RPMI8226 (cell line): ENCODE results near the gene TPD52L2.
"Not testable (repeated sequence)": the region's sequence is repeated elsewhere in the genome, so short reads cannot be mapped to it uniquely, and the experiment has no call there.

Source experiments
- DNase-seq: peaks from one replicate; pipeline ENCODE4 v3.0.0-alpha.2; 2015

TPD52L2 gene

DNA sequence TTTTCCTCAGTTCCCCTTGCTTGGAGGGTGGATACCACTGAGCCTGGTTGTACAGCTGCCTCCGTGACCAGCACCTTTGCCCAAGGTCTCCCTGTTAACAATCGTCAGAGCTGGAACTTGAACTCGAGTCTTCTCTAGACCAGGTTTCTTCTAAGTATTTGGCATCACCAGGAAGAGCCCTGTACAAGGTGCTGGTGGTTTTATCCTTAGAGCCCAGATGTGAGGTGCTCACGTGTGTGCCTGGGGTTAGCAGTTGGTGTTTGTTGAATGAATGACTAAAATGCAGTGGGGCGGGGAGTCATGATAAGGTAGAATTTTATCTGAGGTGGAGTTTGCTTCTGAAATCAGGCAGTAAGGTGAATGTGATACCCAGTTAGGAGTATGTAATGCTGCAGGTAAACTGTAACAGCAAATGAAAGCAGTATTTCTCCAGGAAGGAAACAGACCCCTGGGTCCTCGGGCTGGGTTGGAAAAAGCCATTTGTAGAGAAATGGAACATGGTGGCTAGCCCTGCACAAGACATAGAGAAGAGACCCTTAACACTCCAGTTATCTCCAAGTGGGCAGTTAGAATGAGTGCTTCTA, 33.0 kb downstream of the TPD52L2 start:
- DNase-seq: no peak

DNA sequence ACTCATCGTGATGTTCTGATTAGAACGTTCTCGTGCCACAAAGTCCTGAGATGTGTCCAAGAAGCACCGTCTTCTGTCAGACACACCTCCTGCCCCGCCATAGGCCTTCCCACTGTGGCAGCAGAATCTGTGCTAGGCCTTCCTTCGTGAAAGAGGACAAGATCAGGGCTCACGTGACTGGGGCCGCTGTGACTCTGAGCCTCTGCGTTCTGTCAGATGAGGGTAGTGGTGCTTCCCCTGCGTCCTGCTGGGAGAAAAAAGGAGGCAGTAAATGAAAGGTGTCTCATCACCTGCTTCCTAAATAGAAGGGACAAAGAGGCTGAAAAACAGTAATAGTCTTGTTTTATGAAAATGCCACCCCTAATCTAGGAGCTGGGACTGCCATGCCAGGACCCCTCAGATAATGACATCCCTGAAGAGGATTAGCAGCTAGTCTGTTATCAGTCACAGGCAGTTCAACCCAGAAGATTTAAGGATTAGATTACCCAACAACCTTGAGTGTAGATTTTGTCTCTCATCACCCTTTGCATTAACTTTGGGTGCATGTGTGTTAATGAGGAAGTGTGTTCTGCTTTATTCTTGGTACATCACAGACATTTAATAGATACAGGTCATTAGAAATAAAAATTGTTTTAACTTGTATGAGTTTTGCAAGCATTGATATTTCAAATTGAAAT, 34.0 kb downstream of the TPD52L2 start:
- DNase-seq: no peak

DNA sequence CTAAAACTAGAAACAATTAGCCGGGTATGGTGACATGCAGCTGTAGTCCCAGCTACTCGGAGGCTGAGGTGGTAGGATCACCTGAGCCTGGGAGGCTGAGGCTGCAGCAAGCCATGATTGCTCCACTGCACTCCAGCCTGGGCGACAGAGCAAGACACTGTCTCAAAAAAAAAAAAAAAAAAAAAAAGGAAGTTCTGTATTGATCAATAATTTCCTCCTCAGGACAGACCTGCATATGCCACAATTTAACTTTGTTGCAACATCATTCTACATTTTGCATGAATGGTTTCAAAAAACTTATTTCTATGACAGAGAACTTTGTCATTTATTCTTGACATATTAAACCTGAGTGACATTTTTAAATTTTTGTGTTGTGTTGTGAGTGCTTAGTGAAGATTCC, 35.3 kb downstream of the TPD52L2 start:
- DNase-seq: no peak

DNA sequence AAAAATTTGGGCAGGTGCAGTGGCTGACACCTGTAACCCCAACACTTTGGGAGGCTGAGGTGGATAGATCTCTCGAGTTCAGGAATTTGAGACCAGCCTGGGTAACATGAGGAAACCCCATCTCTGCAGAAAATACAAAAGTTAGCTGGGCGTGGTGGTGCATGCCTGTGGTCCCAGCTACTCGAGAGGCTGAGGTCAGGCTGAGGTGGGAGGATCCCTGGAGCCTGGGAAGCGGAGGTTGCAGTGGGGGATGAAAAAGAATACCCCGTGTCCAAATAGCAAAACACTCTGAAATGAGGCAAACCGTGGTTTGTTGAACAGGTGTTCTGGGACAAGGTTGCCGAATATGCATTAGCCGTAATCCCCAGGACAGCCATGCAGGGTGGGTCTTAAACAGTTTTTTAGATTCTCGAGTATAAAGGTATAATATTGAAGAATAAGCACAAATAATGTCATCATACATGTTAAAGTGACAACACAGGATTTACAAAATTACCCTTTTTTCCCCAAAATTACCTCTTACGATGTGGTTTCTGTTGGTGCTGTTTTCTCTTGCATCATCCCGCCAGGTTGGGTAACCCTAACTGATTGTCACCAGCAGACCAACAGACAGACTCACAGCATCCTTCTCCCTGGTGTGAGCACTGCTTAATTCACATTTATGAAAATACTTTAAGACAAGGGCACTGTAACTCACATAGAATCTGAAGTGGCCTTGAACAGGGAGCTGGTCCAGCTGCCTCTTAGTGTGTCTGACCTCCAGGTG, 38.9 kb downstream of the TPD52L2 start:
- DNase-seq: no peak

DNA sequence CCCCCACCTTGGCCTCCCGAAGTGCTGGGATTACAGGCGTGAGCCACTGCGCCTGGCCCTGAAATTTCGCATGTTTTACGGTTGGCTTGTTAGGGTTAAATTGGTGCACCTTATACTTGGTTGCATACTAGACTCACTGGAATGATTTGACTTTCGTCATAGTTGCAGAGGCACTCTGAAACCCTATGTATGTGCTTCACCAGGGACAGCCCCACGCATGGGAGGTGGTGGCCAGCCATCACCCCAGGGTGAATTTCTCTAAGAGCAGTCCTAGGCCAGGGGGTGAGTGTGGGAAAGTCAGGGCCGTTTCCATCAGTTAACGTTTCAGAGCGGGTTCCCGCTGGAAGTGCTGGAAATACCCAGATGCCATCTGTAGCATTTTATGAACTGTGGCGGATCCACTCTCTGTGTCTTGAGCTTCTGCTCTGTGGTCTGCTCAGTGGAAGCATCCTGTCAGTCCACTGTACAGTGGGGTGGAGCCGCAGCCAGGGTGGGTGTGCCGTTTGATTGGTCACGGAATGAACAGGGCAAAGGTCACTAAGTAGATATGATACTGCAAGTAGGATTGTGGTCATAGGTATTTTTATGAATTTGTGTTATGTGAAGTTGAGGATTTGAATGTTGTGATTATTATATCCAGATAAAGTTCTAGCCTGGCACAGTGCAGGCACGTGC, 43.1 kb downstream of the TPD52L2 start:
- no peak for DNase-seq

DNA sequence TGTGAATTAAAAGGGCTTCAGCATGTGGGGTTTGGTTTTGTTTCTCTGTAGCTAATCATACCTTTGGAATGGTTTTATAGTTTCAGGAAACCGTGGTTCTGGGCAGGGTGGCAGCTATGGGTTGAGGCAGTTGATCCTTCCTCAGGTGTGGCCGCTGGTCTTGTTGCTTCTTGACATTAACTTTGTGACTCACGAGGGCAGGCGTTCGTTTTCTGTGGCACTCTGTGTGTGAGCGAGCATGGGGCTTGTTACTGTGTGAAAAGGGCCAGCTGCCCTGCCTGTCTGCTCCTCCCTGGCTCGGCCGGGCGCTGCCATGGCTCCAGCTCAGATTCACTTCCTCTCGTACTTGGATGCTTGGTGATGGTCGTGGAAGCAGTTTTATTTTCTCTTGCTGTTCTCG, 46.1 kb downstream of the TPD52L2 start:
- no peak for DNase-seq

DNA sequence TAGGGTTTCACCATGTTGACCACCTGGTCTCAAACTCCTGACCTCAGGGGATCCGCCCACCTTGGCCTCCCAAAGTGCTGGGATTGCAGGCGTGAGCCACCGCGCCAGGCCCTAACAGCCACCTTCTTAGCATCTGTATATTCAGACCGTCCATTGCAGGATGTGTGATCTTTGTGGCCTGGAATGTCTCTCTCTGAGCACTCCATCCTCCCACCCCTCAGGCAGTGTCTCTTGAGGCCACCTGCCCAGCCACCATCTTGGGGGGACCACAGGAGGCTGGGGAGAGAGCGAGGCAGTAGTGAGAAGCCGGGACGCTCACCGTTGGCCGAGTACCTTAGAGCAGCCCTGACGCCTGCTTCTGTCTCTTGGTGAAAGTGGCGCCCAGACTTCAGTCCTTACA, 48.7 kb downstream of the TPD52L2 start:
- DNase-seq: no peak

DNA sequence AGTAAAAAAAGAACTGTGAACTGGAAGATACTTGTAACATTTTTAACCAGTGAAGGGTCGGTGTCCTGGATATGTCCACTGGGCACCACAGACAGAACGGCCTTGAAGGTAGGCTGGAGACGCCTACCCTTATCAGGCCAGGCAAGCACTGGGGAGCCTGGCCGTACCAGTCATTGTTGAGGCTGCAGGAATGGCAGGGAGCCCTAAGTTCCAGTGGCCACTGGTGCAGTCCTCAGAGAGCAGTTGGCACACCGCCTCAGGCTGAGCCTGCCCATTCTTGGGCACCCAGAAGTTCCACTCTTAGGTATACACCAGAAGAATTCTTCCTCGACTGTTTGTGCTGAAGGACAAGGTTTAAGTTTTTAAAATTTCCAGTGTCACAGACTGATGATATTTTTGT, 50.4 kb downstream of the TPD52L2 start:
- DNase-seq: no peak

DNA sequence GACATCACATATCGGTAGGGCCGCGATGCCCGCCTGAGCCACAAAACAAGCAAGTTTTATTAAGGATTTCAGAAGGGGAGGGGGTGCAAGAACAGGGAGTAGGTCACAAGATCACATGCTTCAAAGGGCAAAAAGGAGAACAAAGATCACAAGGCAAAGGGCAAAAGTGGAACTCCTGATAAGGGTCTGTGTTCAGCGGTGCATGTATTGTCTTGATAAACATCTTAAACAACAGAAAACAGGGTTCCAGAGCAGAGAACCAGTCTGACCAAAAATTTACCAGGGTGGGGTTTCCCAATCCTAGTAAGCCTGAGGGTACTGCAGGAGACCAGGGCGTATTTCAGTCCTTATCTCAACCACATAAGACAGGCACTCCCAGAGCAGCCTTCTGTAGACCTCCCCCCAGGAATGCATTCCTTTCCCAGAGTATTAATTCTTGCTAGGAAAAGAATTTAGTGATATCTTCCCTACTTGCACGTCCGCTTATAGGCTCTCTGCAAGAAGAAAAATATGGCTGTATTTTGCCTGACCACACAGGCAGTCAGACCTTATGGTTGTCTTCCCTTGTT, 51.4 kb downstream of the TPD52L2 start:
- not testable (repeated sequence) for DNase-seq

DNA sequence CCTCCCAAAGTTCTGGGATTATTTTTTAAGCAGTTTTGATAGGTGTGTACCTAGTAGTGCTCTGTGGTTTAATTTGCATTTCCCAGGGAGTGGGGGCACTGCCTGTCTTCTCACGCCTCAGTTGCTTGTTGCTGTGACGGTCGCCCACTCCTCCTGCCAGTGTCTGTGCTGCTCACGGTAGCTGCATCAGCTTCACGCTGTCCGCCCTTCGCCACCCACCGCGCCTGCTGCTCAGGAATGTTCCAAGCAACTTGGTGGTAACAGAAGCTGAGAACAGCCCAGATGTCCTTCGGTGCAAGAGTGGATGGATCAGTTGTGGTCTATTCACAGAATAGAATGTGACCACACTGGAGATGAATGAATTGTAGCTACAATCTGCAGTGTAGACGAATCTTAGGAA, 52.7 kb downstream of the TPD52L2 start:
- DNase-seq: no peak

DNA sequence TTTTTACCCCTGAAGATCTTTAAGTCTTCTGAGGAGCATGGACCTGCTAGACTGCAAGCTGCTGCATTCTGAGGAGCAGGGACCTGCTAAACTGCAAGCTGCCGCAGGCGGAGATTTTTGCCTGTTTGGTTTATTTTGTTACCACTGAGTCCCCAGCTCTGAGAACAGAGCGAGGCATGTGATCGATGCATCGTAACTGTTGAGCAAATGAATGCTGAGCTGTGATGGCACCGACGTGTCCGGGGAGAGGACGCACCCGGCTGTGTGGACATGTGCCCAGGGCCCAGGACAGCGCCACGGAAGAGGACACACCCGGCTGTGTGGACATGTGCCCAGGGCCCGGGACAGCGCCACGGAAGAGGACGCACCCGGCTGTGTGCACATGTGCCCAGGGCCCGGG, 54.1 kb downstream of the TPD52L2 start:
- DNase-seq: no peak

DNA sequence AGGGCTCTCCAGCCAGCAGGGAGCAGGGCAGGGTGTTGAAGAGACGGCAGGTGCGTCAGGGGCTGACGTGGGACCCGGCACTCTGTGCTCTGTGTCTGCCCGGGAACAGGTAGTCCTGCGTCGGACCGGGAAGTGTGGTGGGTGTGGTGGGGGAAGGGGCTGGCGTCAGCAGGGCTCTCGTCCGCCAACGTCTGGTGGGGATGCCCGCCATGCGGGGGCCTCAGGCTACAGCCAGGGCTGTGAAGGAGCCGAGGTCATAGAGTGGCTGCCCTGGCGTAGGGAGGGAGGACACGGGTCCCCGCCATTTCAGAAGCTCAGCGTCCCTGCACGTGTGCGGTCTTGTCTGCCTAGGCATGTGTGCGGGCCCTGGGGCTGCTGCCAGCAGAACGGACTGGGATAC, 55.2 kb downstream of the TPD52L2 start:
- no peak for DNase-seq

DNA sequence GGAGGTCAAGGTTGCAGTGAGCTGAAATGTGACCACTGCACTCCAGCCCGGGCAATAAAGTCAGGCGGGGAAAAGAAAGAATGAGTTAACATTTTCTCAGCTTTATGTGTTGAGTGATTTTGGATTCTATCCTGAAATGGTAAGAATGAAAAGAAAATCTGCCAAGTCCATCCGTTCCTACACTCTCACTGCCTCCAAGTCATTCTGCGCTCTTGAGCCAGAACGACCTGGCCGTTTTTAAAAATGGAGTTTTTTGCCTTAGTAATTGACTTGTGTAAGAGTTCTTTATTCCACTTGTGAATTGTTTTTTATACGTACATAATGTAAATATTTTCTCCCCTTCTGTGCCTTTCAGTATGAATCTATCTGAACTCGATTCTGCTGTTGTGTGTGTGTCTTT, 58.6 kb downstream of the TPD52L2 start:
- DNase-seq: no peak

DNA sequence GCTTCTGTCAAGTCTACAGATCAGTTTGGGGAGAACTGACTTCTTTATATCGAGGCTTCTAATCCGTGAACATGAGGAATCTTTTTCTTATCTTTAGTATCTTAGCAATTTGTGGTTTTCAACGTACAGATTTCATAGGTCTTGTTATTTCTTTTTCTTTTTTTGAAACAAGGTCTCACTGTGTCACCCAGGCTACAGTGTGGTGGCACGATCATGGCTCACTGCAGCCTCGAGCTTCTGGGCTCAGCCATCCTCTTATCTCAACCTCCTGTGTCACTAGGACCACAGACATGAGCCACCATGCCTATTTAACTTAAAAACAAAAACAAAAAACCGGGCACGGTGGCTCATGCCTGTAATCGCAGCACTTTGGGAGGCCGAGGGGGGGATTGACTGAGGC, 59.2 kb downstream of the TPD52L2 start:
- no peak for DNase-seq

DNA sequence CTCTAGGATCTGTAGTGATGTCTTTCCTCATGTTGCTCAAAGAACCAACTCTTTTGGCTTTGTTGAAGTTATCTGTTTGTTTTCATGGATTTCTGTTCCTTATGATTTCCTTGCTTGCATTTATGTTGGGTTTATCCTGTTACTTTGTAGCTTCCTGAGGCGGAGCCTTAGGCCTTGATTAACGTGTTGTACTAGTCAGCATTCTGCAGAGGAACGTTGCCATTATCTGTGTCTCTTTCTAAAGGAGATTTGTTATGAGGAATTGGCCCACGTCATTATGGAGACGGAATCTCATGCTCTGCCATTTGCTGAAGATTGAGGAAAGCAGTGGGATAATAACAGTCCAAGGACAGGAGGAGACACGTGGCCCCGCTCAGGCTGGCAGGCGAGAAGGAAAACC, 61.2 kb downstream of the TPD52L2 start:
- DNase-seq: no peak

DNA sequence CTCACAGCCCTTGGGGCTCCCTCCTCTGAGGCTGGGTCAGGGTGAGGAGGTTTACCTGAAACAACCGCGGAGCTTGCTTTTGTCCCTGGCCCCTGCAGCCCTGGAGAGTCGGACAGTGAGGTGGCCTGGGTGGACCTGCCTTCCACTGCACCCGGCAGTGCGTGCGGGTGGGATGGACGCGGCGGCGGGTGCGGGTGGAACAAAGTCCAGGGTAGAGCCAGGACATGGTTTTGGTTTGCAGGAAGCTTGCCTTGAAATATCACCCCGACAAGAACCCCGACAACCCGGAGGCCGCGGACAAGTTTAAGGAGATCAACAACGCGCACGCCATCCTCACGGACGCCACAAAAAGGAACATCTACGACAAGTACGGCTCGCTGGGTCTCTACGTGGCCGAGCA, 64.0 kb downstream of the TPD52L2 start:
- DNase-seq: no peak

DNA sequence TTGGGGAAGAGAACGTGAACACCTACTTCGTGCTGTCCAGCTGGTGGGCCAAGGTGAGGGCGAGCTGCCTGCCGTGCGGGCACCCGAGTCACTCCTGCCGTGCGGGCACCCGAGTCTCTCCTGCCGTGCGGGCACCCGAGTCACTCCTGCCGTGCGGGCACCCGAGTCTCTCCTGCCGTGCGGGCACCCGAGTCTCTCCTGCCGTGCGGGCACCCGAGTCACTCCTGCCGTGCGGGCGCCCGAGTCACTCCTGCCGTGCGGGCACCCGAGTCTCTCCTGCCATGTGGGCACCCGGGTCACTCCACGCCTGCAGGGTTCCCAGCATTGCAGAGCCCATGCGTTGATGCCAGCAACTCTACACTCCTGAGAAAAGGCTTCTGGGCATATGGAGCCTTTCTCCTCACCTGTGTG, 64.4 kb downstream of the TPD52L2 start:
- not testable (repeated sequence) for DNase-seq

DNA sequence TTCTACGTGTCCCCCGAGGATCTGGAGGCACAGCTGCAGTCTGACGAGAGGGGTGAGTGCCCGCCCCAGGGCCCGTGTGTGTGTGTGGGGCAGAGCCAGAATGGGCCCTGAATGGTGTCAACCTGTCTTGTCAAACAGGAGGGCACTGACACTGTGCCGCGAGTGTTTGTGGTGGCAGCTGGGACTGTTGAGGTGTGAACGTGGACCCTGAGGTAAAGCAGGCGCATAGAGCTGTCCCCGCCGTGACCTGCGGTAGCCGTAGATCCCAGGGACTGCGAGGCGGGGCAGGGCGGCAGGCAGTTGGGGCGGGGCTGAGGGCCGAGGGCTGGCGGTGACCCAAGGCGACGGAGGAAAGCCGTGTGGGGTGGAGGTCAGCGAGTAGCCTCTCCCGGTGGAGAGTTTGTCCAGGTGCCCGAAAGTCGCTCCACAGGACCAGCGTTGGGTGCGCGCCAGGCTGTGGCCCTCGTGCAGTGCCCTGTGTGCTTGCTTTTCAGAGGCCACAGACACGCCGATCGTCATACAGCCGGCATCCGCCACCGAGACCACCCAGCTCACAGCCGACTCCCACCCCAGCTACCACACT, 66.0 kb downstream of the TPD52L2 start:
- no peak for DNase-seq

DNA sequence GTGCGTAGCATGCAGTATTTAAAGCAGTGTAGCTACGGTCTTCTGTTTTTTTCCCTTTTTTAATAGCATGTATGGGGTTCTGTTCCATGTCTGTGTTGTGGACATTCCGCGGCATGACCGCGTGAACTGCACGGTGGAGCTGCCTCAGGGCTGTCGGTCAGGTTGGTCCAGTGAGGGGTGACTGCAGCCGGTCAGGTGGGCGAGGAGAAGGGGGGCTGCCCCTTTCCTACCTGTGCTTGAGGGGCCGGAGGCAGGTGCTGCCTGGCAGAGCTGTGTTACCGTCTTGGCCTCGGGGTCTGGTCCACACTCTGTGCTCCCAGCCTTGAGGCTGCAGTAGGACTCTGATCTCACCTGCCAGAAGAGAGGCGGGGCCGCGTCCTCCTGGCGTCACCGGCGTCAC, 66.7 kb downstream of the TPD52L2 start:
- no peak for DNase-seq

DNA sequence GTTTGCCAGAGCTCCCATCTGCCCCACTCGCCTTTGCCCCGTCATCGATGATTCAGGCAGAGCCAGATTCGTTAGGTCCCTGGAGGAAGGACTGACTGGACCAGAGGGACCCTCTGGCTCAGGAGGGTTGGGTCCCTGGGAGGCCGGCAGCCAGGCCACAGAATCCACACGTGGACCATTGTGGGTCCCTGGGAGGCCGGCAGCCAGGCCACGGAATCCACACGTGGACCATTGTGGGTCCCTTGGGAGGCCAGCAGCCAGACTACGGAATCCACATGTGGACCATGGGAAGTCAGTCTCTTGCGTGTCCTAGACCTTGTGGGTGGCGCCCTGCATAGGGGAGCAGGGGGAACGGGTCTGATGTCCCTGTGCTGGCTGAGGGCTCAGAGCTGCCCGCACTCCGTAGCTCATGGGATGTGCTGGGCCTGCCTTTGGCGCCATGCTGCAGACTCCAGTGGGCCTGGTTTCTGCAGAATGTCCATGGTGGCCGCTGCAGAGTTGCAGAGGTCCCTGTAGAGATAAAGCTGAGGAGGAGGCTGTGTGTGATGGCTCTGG, 67.6 kb downstream of the TPD52L2 start:
- DNase-seq: no peak

DNA sequence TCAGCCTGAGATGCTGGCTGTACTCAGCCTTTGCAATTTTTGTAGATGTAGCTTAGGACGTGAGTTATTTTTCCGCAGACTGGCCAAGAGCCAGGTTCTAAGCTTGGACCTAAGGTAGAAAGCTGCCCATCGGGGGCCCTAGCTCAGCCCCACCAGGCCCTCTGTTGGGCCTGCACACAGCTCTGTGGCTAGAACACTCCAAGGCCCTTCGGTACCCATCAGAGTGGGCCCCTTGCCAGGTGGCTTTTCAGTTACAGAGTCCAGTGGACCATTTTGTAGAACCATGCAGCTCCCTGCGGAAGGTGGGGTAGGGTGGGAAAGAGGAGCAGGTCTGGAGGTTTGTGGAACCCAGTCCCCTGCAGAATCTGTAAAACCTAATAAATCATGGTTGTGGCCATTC, 68.6 kb downstream of the TPD52L2 start:
- DNase-seq: no peak

DNA sequence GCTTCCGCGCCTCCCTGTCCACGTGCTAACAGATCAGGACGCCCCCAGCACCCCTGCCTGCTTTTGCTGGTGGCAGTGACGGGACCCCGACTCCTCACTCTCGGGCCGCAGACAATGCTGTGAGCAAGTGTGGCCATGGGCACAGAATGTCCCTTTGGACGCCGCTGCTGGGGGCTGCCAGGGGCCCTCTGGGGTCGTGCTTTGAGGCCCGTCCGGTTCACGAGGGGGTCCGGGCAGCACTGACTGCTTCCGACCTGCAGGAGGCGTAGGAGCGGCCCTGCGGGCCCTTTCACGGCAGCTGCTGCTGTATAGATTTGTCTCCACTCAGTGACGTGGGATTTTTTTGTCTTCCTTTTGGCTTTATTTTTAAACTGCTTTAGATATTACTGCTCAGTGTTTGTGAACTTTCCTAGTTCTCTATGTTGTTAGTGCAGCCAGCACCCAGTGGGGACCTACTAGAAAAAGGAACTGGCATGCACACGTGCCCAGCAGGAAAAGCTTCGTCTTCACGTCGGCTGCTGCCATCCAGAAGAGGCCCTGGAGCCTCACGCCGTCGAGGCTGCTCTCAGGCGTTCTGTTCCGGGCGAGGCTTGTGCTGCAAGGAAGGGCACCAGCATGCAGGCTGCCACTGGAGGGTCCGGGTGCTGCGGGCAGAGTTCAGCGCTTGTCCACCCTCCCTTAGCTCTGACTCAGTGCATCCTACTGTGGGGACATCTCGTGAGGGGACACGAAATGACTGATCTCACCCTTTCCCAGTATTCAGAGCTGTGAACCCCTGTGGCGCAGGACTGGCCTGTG, 69.4 kb downstream of the TPD52L2 start:
- no peak for DNase-seq
